DND-41 (cell line): Measurements from ENCODE around the gene ZRANB1.

Source experiments
- ATAC-seq: fragments of 200-7000 bp; cut with Tn5 transposase; 3 replicates; pipeline ENCODE4 v1.9.1; 2021; ENCODE audit warnings: low read depth; ENCODE audit not compliant: insufficient read depth
- DNase-seq: peaks from one replicate; pipeline ENCODE4 v3.0.0-alpha.2; 2020
- H2AFZ ChIP-seq: 2 replicates; pipeline ENCODE4 v1.6.0; 2012; ENCODE audit warnings: low read depth, low read length
- H3K27ac ChIP-seq: 2 replicates; pipeline ENCODE4 v1.5.1; 2012; ENCODE audit warnings: low read length, inconsistent platforms
- H3K27me3 ChIP-seq: fragments of 200-600 bp; sonication (generic); 2 replicates; pipeline ENCODE4 v1.6.0; 2012; ENCODE audit warnings: low read length, mild to moderate bottlenecking, inconsistent platforms; ENCODE audit not compliant: insufficient read depth, poor library complexity
- H3K36me3 ChIP-seq: 2 replicates; pipeline ENCODE4 v1.5.1; 2012; ENCODE audit warnings: low read length, inconsistent platforms; ENCODE audit not compliant: insufficient read depth
- H3K4me1 ChIP-seq: 2 replicates; pipeline ENCODE4 v1.5.1; 2012; ENCODE audit warnings: mild to moderate bottlenecking, low read length; ENCODE audit not compliant: insufficient read depth
- H3K4me2 ChIP-seq: 2 replicates; pipeline ENCODE4 v1.6.0; 2012; ENCODE audit warnings: mild to moderate bottlenecking, moderate library complexity, low read length, inconsistent platforms; ENCODE audit not compliant: insufficient read depth
- H3K4me3 ChIP-seq, 2 experiments: fragments of 200-600 bp in 1 of 2; shearing (Covaris generic) in 1 of 2; 2 replicates each; pipeline ENCODE4 v1.5.1; 2012 to 2016; ENCODE audit warnings: inconsistent platforms in 2 of 2, low read length in 2 of 2, mild to moderate bottlenecking in 2 of 2, low read depth in 1 of 2, moderate library complexity in 1 of 2
- H3K79me2 ChIP-seq: 2 replicates; pipeline ENCODE4 v1.6.0; 2012; ENCODE audit warnings: low read length, inconsistent platforms; ENCODE audit not compliant: insufficient read depth
- H3K9ac ChIP-seq: 2 replicates; pipeline ENCODE4 v1.6.0; 2012; ENCODE audit warnings: low read depth, mild to moderate bottlenecking, inconsistent platforms, low read length, moderate library complexity
- H3K9me3 ChIP-seq: 2 replicates; pipeline ENCODE4 v1.5.1; 2012; ENCODE audit warnings: low read length, moderate library complexity, mild to moderate bottlenecking, inconsistent platforms; ENCODE audit not compliant: insufficient read depth, severe bottlenecking
- H4K20me1 ChIP-seq: 2 replicates; pipeline ENCODE4 v1.6.0; 2012; ENCODE audit warnings: low read length; ENCODE audit not compliant: insufficient read depth
- CTCF ChIP-seq: IDR thresholded peaks from 2 replicates; pipeline ENCODE4 v1.5.1; 2012; ENCODE audit warnings: borderline replicate concordance, low read length, moderate library complexity, mild to moderate bottlenecking; ENCODE audit not compliant: poor library complexity, severe bottlenecking; ENCODE audit errors: extremely low read depth
- EZH2 ChIP-seq: IDR thresholded peaks from 3 replicates; pipeline ENCODE4 v1.6.1; 2012; ENCODE audit warnings: borderline replicate concordance, low read depth, mild to moderate bottlenecking, moderate library complexity, low read length, inconsistent platforms; ENCODE audit not compliant: severe bottlenecking

Gene ZRANB1

GRCh38 chr10:124977648-124978375 lies 35.9 kb downstream of the ZRANB1 start:
- no peak overlapping the region for H3K4me2 ChIP-seq
- no peaks in the 10 kb centered on the region for H3K4me1 ChIP-seq
- no peak overlapping the region for H2AFZ ChIP-seq
- no peak overlapping the region for H3K9ac ChIP-seq
- ATAC-seq (0 out of 3 replicates have a peak, but pooled peaks have one; percentile 29), DNase-seq (no peak)
- TF ChIP-seq EZH2, result no peak
- TF ChIP-seq CTCF, result no peak
- peaks cover 45% of the 10 kb centered on the region for H3K79me2 ChIP-seq
- no peak overlapping the region for H3K27ac ChIP-seq
- H3K9me3 ChIP-seq, result no peaks in the 10 kb centered on the region
- H3K4me3 ChIP-seq, result no peak overlapping the region
- H4K20me1 ChIP-seq, result peaks cover 26% of the 10 kb centered on the region
- H3K36me3 ChIP-seq, result peaks cover 72% of the 10 kb centered on the region
- H3K27me3 ChIP-seq, result no peaks in the 10 kb centered on the region

- Histone ChIP-seq H3K4me3 (no peak overlapping the region), H3K4me2 (no peak overlapping the region), H3K27me3 (no peaks in the 10 kb centered on the region), H3K36me3 (peaks cover 72% of the 10 kb centered on the region), H3K9ac (no peak overlapping the region), H4K20me1 (peaks cover 26% of the 10 kb centered on the region), H2AFZ (no peak overlapping the region), H3K9me3 (no peaks in the 10 kb centered on the region), H3K27ac (no peak overlapping the region), H3K79me2 (peaks cover 45% of the 10 kb centered on the region), H3K4me1 (no peaks in the 10 kb centered on the region)
- TF ChIP-seq CTCF (no peak), EZH2 (no peak)
- no peak for ATAC-seq
- no peak for DNase-seq
These were observed 36.4 kb downstream of the ZRANB1 start for GRCh38 chr10:124978376-124978725.

- Histone ChIP-seq H3K4me3 (no peak overlapping the region), H3K4me2 (no peak overlapping the region), H3K27ac (no peak overlapping the region), H2AFZ (no peak overlapping the region), H3K36me3 (peaks cover 78% of the 10 kb centered on the region), H3K4me1 (no peaks in the 10 kb centered on the region), H4K20me1 (peaks cover 13% of the 10 kb centered on the region; the same call in 1 of the 2 replicates), H3K27me3 (no peaks in the 10 kb centered on the region), H3K9ac (no peak overlapping the region), H3K9me3 (no peaks in the 10 kb centered on the region), H3K79me2 (peaks cover 17% of the 10 kb centered on the region)
- DNase-seq, result no peak
- no peak for TF ChIP-seq CTCF
- no peak for TF ChIP-seq EZH2
- no peak for ATAC-seq
These were observed 41.4 kb downstream of the ZRANB1 start for GRCh38 chr10:124983321-124983720.
